Gastrocnemius medialis (tissue), 4 donors: ENCODE data around the gene ACOXL.

Experiments
- POLR2A ChIP-seq, 2 donors: fragments of 450-650 bp; IDR thresholded peaks; one replicate each; pipeline ENCODE4 v1.6.1; 2017; ENCODE audit warnings: antibody characterized with exemption in 2 of 2, mild to moderate bottlenecking in 2 of 2, moderate library complexity in 2 of 2
- TF ChIP-seq, protein P1 (sequence below), 5 experiments: fragments of 450-650 bp in 3 of 5; fragments of 200-600 bp in 2 of 5; sonication (generic) in 2 of 5; IDR thresholded peaks in 4 of 5; conservative IDR thresholded peaks in 1 of 5; 1 replicate in 4 of 5; 2 replicates in 1 of 5; pipeline ENCODE4 v1.5.1; 2016 to 2019; ENCODE audit warnings: antibody characterized with exemption in 5 of 5, mild to moderate bottlenecking in 3 of 5, moderate library complexity in 3 of 5

DNA sequence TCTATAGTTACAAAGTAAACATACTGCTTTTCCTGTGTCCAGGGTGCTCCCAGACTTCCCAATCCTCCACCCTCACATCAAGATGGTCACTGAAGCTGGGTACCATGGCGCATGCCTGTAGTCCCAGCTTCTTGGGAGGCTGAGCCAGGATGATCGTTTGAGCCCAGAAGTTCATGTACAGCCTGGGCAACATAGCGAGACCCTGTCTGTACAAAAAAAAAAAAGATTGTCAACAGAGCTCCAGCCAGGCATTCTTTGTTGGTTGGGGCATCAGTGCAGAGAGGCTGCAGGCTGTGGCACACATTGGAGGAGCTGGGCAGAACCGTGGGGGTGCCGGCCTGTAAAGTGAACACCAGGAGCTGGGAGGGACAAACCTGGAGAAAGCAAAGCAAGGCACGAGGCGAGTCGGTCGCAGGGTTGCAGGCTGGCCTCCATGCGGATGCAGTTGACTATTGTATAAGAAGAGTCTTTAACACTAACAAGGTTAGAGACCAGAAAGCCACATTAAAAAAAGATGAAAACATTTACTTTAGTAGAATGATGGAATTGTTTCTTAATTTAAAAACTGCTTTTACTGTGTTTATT is 51.8 kb downstream of the ACOXL start:
- TF ChIP-seq, protein P1, sequence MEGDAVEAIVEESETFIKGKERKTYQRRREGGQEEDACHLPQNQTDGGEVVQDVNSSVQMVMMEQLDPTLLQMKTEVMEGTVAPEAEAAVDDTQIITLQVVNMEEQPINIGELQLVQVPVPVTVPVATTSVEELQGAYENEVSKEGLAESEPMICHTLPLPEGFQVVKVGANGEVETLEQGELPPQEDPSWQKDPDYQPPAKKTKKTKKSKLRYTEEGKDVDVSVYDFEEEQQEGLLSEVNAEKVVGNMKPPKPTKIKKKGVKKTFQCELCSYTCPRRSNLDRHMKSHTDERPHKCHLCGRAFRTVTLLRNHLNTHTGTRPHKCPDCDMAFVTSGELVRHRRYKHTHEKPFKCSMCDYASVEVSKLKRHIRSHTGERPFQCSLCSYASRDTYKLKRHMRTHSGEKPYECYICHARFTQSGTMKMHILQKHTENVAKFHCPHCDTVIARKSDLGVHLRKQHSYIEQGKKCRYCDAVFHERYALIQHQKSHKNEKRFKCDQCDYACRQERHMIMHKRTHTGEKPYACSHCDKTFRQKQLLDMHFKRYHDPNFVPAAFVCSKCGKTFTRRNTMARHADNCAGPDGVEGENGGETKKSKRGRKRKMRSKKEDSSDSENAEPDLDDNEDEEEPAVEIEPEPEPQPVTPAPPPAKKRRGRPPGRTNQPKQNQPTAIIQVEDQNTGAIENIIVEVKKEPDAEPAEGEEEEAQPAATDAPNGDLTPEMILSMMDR (IDR thresholded peaks at IDR 0.05 in 4 of 5, conservative IDR thresholded peaks at IDR 0.05 in 1 of 5): no peak
- TF ChIP-seq POLR2A (IDR thresholded peaks at IDR 0.05): no peak
